Spleen (tissue), 7 donors: ENCODE measurements around the gene TMEM33.

Experiments used
- POLR2A ChIP-seq, 3 donors: fragments of 450-650 bp; IDR thresholded peaks; one replicate each; pipeline ENCODE4 v1.5.1; 2017; ENCODE audit warnings: antibody characterized with exemption in 3 of 3, mild to moderate bottlenecking in 1 of 3
- TF ChIP-seq, protein P1 (sequence below), 11 experiments: fragments of 200-600 bp in 7 of 11; fragments of 450-650 bp in 4 of 11; sonication (generic) in 4 of 11; IDR thresholded peaks in 8 of 11; conservative IDR thresholded peaks in 3 of 11; 1 replicate in 7 of 11; 2 replicates in 4 of 11; pipeline versions ENCODE4 v1.4.0 to v1.8.0; 2016 to 2021; ENCODE audit warnings: antibody characterized with exemption in 11 of 11, inconsistent platforms in 4 of 11, mild to moderate bottlenecking in 1 of 11
- donor health status: DM: no; HTN: no; CAD: no; lungs with moderate emphysema.
- donor health status: DM: no; HTN: no; CAD: no.
- donor health status: DM: no; HTN: no; CAD: no.

DNA sequence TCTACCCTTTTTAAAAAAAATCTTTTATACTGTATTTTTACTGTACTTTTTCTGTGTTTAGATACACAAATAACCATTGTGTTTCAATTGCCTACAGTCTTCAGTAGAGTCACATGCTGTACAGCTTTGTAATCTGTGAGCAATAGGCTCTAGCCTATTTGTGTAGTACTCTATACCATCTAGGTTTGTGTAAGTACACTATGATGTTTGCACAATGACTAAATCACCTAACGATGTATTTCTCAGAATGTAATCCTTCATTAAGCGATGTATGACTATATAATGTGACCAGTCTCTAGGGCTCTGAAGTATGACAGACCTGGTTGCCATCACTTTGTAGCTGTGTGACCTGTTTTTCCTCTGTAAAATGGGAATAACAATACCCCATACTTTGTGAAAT lies 32.2 kb downstream of the TMEM33 start:
- TF ChIP-seq POLR2A (IDR thresholded peaks at IDR 0.05) = no peak
- TF ChIP-seq, protein P1, sequence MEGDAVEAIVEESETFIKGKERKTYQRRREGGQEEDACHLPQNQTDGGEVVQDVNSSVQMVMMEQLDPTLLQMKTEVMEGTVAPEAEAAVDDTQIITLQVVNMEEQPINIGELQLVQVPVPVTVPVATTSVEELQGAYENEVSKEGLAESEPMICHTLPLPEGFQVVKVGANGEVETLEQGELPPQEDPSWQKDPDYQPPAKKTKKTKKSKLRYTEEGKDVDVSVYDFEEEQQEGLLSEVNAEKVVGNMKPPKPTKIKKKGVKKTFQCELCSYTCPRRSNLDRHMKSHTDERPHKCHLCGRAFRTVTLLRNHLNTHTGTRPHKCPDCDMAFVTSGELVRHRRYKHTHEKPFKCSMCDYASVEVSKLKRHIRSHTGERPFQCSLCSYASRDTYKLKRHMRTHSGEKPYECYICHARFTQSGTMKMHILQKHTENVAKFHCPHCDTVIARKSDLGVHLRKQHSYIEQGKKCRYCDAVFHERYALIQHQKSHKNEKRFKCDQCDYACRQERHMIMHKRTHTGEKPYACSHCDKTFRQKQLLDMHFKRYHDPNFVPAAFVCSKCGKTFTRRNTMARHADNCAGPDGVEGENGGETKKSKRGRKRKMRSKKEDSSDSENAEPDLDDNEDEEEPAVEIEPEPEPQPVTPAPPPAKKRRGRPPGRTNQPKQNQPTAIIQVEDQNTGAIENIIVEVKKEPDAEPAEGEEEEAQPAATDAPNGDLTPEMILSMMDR (IDR thresholded peaks at IDR 0.05 in 8 of 11, conservative IDR thresholded peaks at IDR 0.05 in 3 of 11) = no peak
